Measurements from ENCODE around the gene RIPOR3. TPM values are rescaled to one million over a fixed set of nuclear protein-coding genes. Genes with fewer than 3 reads are reported as not detected.

The RIPOR3 gene
- total and polyA plus RNA-seq, 9 of the 15 experiments (the other 6 are each of a cell fraction or from before 2014, with no cell fraction given) = 3.3 to 62.7 (median 21.4) TPM

GRCh38 chr20:50704514-50704913 lies 13.2 kb upstream of the RIPOR3 start:
- H3K4me3 ChIP-seq = no peak overlapping the region
- 30% methylated on average over 3 of the region's 4 CpGs for WGBS (ENCODE audit: insufficient coverage, low coverage, missing lambda C conversion rate)
- TF ChIP-seq SMARCB1 (IDR thresholded peaks at IDR 0.05; ENCODE audit: insufficient read length, low read depth) (no peak), HDAC8 (tag; IDR thresholded peaks at IDR 0.05) (no peak), SREBF1 (IDR thresholded peaks at IDR 0.05; ENCODE audit: borderline replicate concordance, low read depth, low read length) (no peak), HOXB6 (CRISPR knock-in tag; IDR thresholded peaks at IDR 0.05; ENCODE audit: borderline replicate concordance) (no peak), ARID1B (IDR thresholded peaks at IDR 0.05) (no peak), RNF219 (CRISPR knock-in tag; IDR thresholded peaks at IDR 0.05) (no peak), FOXM1 (IDR thresholded peaks at IDR 0.05; ENCODE audit: low read depth) (no peak), FOXM1 (CRISPR knock-in tag; IDR thresholded peaks at IDR 0.05; ENCODE audit: low read depth) (no peak), IFI16 (CRISPR knock-in tag; IDR thresholded peaks at IDR 0.05) (no peak), POLR2A (conservative IDR thresholded peaks at IDR 0.05) (no peak), PYGO2 (tag; IDR thresholded peaks at IDR 0.05) (no peak), ETS2 (tag; IDR thresholded peaks at IDR 0.05; ENCODE audit: borderline replicate concordance, poor library complexity, severe bottlenecking) (no peak), BRCA1 (IDR thresholded peaks at IDR 0.05) (no peak), BRCA1 (CRISPR knock-in tag; IDR thresholded peaks at IDR 0.05) (no peak), IRF1 (CRISPR knock-in tag; IDR thresholded peaks at IDR 0.05; ENCODE audit: borderline replicate concordance) (no peak), ZNF41 (CRISPR knock-in tag; conservative IDR thresholded peaks at IDR 0.05) (no peak), NR2C2 (CRISPR knock-in tag; IDR thresholded peaks at IDR 0.05) (no peak), NR2C2 (tag; IDR thresholded peaks at IDR 0.05) (no peak), ZNF699 (CRISPR knock-in tag; IDR thresholded peaks at IDR 0.05; ENCODE audit: insufficient replicate concordance) (no peak), SMAD2 (IDR thresholded peaks at IDR 0.05; ENCODE audit: low read depth, low read length) (no peak)
- TF ChIP-seq, protein P1, sequence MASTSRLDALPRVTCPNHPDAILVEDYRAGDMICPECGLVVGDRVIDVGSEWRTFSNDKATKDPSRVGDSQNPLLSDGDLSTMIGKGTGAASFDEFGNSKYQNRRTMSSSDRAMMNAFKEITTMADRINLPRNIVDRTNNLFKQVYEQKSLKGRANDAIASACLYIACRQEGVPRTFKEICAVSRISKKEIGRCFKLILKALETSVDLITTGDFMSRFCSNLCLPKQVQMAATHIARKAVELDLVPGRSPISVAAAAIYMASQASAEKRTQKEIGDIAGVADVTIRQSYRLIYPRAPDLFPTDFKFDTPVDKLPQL (IDR thresholded peaks at IDR 0.05; ENCODE audit: extremely low read depth, insufficient read length) = no peak
- no peaks in the 10 kb centered on the region for H3K9me1 ChIP-seq (ENCODE audit: control insufficient read depth, insufficient read depth, low read length)
- POLR2A ChIA-PET = interaction anchor here (0.6 to 1.0 kb wide), 2 partner anchors 41 to 211 kb away, joined by 3 read pairs; no protein-coding TSS in a partner anchor
- H4K20me1 ChIP-seq (replicated peaks; ENCODE audit: control insufficient read depth, insufficient read depth, low read length) = no peaks in the 10 kb centered on the region; the same call in 1 of the 2 replicates
- ATAC-seq (no peak), FAIRE-seq (no peak), DNase-seq (ENCODE audit: extremely low read depth in 1 of 4, low spot score in 3 of 4) (no peak)
- H3K9ac ChIP-seq (ENCODE audit: insufficient read depth in 1 of 2, low read depth in 2 of 2, low read length in 2 of 2) = no peak overlapping the region
- H2AFZ ChIP-seq (ENCODE audit: low read depth, low read length) = no peak overlapping the region
- CTCF ChIA-PET (ENCODE audit: low intra/inter-chr PET ratio) = no interaction called here
- H3K9me3 ChIP-seq (replicated peaks; ENCODE audit: control insufficient read depth, insufficient read depth, low read depth, low read length) = no peaks in the 10 kb centered on the region
- no TSS peak for BruUV-seq (replicated peaks)
- H3K4me1 ChIP-seq (replicated peaks in 1 of 2; ENCODE audit: control insufficient read depth in 2 of 2, insufficient read depth in 2 of 2, low read length in 2 of 2) = peaks cover 0 to 7% of the 10 kb centered on the region in 2 experiments; a peak in 3 of 5 replicates
- no peak overlapping the region for H3K4me2 ChIP-seq (ENCODE audit: insufficient read depth, low read length)
- no peaks in the 10 kb centered on the region for H3K36me3 ChIP-seq (ENCODE audit: control insufficient read depth, insufficient read depth, low read length)
- H3K79me2 ChIP-seq (ENCODE audit: control insufficient read depth, insufficient read depth, low read length) = no peaks in the 10 kb centered on the region
- no peaks in the 10 kb centered on the region for H3K27me3 ChIP-seq (ENCODE audit: control insufficient read depth in 2 of 2, insufficient read depth in 2 of 2, low read length in 2 of 2)
- intact Hi-C loops (cut with micrococcal nuclease) (no loop called here), in situ Hi-C loops (cut with MboI) (no loop called here)
- H3K27ac ChIP-seq (ENCODE audit: extremely low read depth, low read depth, low read length) = no peak overlapping the region

All from K562 (cell line).